Measurements from ENCODE around the gene PCNX2. TPM values are rescaled to one million over a fixed set of nuclear protein-coding genes. Genes with fewer than 3 reads are reported as not detected.

Gene PCNX2
- total RNA-seq, 1 experiment from 2014 or later = 50.8 TPM

GRCh38 chr1:233082778-233083550, 212.6 kb downstream of the PCNX2 start:
- POLR2A ChIA-PET = no interaction called here
- CTCF ChIA-PET = no interaction called here

More at GRCh38 chr1:233082778-233083550, 212.6 kb downstream of the PCNX2 start:
- Mint-ChIP-seq H3K27me3 (ENCODE audit: low read depth) (no peaks in the 10 kb centered on the region), H3K36me3 (peaks cover 23% of the 10 kb centered on the region), H3K4me3 (no peak overlapping the region), H3K4me1 (peaks cover 8% of the 10 kb centered on the region), H3K9me3 (peaks cover 4% of the 10 kb centered on the region; the same call in 1 of the 2 replicates), H3K27ac (no peak overlapping the region)
- no peak for DNase-seq (ENCODE audit: low spot score)
- TF ChIP-seq NR3C1 (CRISPR knock-in tag; conservative IDR thresholded peaks at IDR 0.05; ENCODE audit: low read depth) (no peak), PRDM15 (CRISPR knock-in tag; IDR thresholded peaks at IDR 0.05) (no peak), ATF1 (CRISPR knock-in tag; IDR thresholded peaks at IDR 0.05) (no peak), CTCF (IDR thresholded peaks at IDR 0.05) (no peak), FOXP4 (CRISPR knock-in tag; IDR thresholded peaks at IDR 0.05) (no peak), EMX1 (CRISPR knock-in tag; IDR thresholded peaks at IDR 0.05) (no peak), E2F1 (CRISPR knock-in tag; IDR thresholded peaks at IDR 0.05) (no peak), ZNF232 (CRISPR knock-in tag; IDR thresholded peaks at IDR 0.05) (no peak), PREB (CRISPR knock-in tag; IDR thresholded peaks at IDR 0.05; ENCODE audit: borderline replicate concordance) (no peak), ZNF219 (CRISPR knock-in tag; IDR thresholded peaks at IDR 0.05; ENCODE audit: borderline replicate concordance) (no peak), IRF1 (CRISPR knock-in tag; IDR thresholded peaks at IDR 0.05) (no peak), ARID4B (CRISPR knock-in tag; IDR thresholded peaks at IDR 0.05; ENCODE audit: borderline replicate concordance) (no peak), TEAD4 (CRISPR knock-in tag; IDR thresholded peaks at IDR 0.05) (no peak), USF2 (CRISPR knock-in tag; IDR thresholded peaks at IDR 0.05) (no peak), ZNF425 (CRISPR knock-in tag; conservative IDR thresholded peaks at IDR 0.05) (no peak), CBFB (CRISPR knock-in tag; IDR thresholded peaks at IDR 0.05; ENCODE audit: low read depth) (no peak), TEAD1 (CRISPR knock-in tag; IDR thresholded peaks at IDR 0.05) (no peak), ZBTB21 (CRISPR knock-in tag; IDR thresholded peaks at IDR 0.05; ENCODE audit: borderline replicate concordance) (no peak)
- no peak for ATAC-seq

All from WTC11 (cell line).